Measurements from ENCODE around the gene TNFSF10.
"Not testable (repeated sequence)": the region's sequence is repeated elsewhere in the genome, so short reads cannot be mapped to it uniquely, and the experiment has no call there.

TNFSF10 gene

GRCh38 chr3:172544404-172544803, 21.2 kb upstream of the TNFSF10 start:
- DNase-seq, result no peak

DNA sequence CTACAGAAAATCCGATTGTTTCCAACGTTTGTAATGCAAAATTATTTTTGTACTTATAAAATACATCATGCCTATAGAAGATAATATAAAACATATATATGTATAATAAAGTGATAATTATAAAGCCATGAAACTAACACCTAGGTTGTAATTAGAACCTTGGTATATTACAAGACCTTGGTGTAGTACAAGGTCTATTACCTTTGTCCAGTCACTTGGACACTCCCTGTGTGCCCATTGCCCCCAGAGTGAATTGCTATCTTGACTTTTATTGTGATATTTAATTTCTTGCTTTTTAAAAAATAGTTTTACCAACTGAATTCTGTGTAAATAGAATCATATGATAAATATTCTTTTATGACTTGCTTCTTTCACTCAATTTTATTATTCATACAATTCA, 20.7 kb upstream of the TNFSF10 start:
- DNase-seq, result no peak

- DNase-seq, result no peak
Observed at GRCh38 chr3:172543419-172543818, 20.2 kb upstream of the TNFSF10 start.

DNA sequence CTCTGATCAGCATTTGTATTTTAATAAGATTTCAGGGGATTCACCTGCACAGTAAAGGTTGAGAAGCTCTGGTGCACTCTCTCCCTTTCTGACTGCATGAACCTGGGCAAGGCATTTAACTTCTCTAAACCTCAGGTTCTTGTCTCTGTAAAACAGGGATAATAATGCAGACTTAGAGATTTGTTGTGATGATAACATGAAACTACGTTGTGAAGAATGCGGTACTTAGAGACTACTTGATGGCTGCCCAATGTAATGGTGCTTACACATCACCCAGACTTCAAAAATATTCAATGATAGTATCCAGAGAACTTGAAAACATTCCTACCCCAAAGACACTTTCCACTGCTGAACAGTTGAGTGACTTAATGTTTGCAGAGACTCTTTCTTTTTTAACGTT, 19.8 kb upstream of the TNFSF10 start:
- DNase-seq, result no peak

DNA sequence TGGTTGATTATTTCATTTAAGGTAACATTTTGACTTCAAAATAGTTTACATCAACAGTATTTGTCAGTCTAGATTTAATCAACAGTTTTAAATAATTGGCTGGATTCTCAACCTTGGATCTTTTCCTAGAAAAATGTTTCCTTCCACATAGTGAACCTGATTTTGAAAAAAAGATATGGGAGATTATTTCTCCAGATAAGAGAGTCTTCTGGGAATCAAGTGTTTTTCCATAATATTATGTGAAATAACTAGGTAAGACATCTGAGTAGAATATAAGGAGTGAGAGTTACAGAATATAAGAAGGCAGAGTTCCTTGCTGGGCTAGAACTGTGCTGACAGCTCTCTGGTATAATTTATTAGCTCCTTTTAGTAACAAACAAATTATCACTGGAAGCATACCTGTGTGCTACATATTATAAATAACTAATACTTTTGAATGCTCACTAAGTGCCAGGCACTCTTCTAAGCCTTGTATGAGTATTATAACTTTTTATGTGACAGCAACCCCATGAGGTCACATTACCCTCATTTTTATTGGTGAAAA, 18.8 kb upstream of the TNFSF10 start:
- DNase-seq, result no peak

DNA sequence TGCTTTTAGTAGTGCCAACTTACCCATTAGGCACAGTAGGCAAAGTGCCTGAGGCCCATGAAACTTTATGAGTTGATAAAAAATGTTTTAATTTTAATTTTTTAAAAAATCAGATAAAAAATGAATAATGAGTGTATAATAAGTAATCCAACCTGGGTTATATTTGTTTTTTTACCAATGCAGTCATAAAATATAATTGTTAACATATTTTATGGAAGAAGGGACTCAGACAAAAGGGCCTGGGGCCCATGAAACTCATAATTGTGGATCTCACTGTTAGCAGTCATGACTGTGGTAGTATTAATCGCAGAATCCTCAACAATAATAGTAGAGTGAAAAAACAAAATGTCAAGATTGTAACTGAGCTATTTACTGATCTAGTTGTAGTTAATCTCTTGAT, 16.8 kb upstream of the TNFSF10 start:
- DNase-seq, result no peak

GRCh38 chr3:172539273-172539672, 16.0 kb upstream of the TNFSF10 start:
- DNase-seq, result no peak

GRCh38 chr3:172538368-172539151, 15.3 kb upstream of the TNFSF10 start:
- DNase-seq, result no peak

DNA sequence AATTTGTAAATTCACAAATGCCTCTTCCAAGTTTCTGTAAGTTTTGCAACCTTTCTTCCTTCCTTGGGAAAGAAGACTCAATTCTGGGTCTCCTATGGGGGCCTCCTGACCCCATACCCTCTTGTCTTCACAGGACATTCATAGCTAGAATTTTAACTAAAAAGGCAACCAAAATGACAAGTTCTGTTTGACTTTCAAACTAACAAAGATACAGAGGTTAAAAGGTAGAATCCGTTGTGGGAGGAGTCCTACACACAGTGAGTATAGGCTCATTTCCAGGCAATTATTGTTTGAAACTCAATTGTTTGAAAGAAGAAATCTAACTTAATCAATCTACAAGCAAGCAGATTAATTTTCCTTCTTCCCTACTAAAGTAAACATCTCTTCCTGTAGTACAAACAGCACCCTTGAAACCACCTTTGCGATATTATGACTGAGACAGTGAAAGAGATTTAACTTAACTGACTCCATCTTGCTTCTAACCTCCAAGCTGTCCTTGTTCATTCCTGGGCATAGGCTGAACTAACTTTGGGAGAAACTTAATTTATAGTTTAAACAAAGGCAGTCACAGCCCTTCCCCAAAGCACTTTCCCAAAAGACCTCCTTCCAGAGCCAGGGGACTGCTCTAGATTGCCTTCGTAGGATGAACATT, 14.4 kb upstream of the TNFSF10 start:
- DNase-seq, result no peak

DNA sequence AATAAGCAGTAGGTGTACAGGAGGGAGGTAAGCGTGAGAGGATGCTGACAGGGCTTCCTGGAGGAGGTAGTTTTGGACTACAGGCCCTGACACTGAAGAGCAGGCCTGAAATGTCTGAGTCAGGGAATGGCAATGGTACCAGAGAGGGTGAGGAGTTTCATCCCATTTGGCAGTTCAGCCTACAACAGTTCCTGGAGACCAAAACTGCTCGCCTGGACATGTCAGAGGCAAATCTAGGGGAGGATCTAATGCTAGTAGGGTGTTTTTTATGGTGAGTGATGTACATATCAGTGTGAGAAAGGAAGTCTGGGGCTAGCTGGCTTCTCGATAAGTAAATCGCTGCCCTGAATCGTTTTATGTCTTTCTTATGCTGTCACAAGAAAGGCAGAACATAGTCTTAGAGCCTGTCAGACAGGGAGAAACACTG, 13.8 kb upstream of the TNFSF10 start:
- DNase-seq, result no peak

GRCh38 chr3:172536505-172536904, 13.3 kb upstream of the TNFSF10 start:
- no peak for DNase-seq

DNA sequence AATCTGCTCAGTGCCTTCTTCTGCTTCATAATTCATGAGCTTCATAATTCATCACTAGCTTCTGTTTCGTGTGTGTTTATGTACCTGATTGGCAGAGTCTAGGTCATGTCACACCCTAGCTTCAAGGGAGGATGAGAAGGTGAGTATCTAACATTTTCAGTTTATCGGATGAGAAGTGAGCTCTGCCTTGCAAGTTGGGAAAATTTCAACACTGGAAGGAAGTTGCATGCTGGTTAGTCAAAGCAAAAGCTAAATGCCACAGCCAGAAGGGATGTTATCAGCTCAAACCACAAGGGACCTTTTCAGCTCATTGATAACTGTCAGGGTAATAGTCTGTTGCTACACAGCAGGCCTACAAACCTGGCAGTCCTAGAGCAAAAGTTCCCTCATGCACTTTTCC, 7.3 kb upstream of the TNFSF10 start:
- no peak for DNase-seq

GRCh38 chr3:172530101-172530561, 6.9 kb upstream of the TNFSF10 start:
- no peak for DNase-seq

DNA sequence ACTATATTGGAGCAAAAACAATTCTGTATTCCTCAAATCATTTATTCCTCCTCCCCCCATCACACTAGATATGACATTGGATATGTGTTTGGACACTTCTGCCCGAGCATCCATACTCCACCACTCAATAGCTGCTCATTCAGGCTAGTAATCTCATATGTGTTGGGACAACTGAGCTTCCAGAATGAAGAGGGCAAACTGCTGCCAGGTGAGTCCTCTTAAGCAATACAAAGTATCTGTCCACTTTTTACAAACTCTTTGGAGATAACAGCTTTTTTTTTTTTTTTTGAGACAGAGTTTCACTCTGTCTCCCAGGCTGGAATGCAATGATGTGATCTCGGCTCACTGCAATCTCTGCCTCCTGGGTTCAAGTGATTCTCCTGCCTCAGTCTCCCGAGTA, 5.4 kb upstream of the TNFSF10 start:
- DNase-seq, result no peak

DNA sequence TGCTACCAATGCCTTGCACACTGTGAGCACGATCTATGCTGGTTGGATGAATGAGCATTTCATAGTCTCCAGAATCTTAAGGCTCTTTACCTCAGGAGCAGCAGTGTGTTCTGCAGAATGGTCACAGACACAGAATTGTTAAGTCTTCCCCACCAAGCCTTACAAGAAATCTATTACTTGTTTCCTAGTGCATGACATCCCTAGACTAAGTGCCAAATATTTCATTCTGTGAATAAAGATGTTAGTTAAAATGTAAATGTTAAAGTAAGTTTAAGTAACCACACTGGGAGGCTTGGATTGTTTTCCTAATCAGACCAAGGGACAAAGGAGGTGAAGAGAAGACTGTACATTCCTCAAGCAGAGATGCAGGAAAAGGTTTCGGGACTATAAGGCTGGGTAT, 4.1 kb upstream of the TNFSF10 start:
- DNase-seq, result no peak

GRCh38 chr3:172525116-172525613, 1.9 kb upstream of the TNFSF10 start:
- no peak for DNase-seq

- DNase-seq, result no peak
Observed at GRCh38 chr3:172524611-172525010, 1.4 kb upstream of the TNFSF10 start.

- not testable (repeated sequence) for DNase-seq
Observed at GRCh38 chr3:172521837-172522726, 1.1 kb downstream of the TNFSF10 start.

GRCh38 chr3:172520301-172520831, 2.9 kb downstream of the TNFSF10 start:
- DNase-seq, result no peak

GRCh38 chr3:172519740-172520139, 3.5 kb downstream of the TNFSF10 start:
- no peak for DNase-seq

Data from nucleus accumbens (tissue), 56 donors.